GM18511 (cell line): ENCODE measurements around the gene FNDC7.
"Not testable (repeated sequence)": the region's sequence is repeated elsewhere in the genome, so short reads cannot be mapped to it uniquely, and the experiment has no call there.

Experiments used
- ATAC-seq: cut with Tn5 transposase; IDR thresholded peaks from one replicate; pipeline ENCODE4 v1.9.1; 2021; ENCODE audit warnings: mild to moderate bottlenecking, moderate library complexity; ENCODE audit not compliant: unreplicated experiment

FNDC7 gene

DNA sequence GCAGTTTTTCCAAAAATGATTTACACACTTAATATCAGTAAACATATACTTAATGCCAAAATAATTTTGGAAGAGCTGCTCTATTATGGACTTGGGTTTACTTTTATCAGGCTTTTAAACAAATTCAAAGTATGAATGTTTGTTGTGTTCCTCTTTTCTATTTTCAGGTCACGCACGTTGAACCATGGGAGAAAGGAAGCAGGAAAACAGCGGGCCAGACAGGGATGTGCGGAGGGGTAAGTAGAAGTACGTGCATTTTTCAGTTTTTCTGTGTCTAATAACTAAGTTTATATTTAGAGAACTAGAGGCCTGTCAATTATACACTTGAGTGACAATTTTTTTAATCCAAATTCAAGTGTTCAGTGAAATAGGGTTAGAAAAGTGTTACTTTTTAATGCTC is 17.2 kb upstream of the FNDC7 start:
- no peak for ATAC-seq

DNA sequence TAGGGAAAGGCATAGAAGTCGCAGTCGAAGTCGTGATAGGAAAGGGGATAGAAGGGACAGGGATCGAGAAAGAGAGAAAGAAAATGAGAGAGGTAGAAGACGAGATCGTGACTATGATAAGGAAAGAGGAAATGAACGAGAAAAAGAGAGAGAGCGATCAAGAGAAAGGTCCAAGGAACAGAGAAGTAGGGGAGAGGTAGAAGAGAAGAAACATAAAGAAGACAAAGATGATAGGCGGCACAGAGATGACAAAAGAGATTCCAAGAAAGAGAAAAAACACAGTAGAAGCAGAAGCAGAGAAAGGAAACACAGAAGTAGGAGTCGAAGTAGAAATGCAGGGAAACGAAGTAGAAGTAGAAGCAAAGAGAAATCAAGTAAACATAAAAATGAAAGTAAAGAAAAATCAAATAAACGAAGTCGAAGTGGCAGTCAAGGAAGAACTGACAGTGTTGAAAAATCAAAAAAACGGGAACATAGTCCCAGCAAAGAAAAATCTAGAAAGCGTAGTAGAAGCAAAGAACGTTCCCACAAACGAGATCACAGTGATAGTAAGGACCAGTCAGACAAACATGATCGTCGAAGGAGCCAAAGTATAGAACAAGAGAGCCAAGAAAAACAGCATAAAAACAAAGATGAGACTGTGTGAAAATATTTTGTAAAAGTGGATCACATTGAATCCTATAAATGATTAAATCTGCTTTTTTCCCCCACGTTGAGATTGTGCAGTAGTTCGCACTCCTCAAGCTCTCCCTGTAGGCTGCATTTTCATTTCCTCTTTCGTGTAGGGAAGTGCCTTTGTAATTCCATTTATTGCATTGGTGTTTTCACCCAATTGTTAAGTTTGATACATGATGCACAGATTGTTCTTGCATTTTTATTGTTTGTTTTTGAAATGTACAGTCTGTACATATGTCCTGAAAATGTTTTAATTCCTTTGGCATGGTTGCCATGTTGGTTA is 13.1 kb upstream of the FNDC7 start:
- ATAC-seq, result no peak

DNA sequence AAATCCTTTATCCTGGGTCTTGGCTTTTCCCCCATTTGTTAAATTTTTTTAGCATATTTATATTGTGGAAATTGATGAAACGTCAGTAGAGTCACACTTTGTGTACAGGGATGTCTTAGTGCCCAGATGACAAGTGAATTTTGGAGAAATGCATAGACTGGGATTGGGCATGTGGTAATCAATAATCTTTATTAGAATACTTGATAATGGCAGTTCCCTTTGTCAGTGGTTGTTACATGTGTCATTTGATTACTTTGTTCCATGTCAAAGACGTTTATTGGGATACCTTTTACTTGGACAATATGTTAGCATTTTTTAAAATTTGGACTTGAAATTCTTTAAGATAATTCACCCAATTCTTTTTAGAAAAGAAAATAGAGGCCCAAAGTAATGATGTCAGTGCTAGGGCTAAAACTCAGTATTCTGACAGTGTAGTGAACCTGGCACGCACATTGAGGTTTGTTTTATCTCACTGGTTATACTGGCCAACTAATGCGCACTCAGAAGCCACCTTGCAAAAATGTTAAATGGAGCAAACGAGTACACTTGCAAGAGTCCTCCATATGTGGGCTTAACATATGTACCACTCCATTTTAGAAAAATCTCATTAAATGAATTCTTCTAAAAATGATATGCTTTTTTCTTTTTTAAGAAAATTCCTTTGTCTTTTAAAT is 11.4 kb upstream of the FNDC7 start:
- ATAC-seq, result no peak

DNA sequence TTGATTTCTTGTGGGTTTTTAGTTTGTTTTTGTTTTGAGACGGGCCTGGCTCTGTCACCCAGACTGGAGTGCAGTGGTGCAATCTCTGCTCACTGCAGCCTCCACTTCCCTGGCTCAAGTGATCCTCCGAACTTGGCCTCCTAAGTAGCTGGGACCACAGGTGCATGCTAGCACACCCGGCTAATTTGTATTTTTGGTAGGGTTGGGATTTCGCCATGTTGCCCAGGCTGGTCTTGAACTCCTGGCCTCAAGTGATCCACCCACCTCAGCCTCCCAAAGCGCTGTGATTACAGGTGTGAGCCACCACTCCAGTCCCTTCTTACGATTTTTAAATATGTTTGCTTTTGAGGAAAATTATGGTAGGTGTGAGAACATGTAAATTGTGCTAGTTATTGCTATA is 10.6 kb upstream of the FNDC7 start:
- ATAC-seq, result not testable (repeated sequence)

DNA sequence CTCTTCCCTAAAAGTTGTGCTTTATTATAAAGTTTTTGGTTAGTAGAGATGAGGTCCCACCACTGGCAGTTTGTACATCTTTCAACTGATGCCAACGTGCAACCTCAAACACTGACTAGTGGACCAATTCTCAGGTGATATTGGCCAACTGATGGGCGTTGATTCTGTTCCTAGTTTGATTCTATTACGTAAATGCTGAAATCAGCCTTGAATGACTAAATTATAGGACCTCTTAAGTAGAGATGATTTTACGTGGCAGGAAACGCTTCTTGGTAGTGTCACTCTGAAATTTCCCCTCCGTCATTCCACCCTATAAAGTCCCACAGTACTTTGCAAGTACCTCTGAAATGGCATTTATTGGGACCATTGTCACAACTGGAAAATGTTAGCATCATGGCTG is 8.8 kb upstream of the FNDC7 start:
- no peak for ATAC-seq

DNA sequence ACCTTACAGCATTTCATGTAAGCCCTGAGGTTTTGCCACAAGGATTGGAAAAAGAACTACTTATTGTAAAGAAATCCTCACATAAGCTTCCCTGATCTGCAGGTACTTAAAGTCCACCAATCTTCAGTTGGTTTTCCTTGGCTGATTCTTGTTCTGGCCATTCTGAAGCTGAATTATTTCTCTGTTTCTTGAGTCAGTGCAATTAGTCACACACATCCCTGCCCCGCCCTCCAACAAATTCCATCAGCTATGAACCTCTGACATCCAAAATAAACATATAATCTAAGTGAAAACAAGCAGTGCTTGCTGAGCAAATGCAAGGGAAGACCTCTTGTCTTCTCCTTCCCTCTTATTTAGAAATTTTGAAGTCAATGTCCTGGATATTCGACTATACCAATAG is 8.2 kb upstream of the FNDC7 start:
- ATAC-seq, result no peak

DNA sequence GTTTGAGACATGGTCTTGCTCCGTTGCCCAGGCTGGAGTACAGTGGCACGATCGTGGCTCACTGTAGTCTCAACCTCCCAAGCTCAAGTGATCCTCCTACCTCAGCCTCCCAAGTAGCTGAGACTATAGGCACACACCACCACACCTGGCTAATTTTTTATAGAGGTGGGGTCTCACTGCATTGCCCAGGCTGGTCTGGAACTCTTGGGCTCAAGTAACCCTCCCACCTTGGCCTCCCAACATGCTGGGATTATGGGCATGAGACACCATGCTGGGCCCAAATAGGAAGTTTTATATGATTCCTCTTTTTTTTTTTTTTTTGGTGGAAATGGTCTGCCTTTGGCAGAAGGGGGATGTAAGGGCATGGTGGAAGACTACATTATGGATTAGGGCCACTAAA is 6.1 kb upstream of the FNDC7 start:
- ATAC-seq, result no peak

DNA sequence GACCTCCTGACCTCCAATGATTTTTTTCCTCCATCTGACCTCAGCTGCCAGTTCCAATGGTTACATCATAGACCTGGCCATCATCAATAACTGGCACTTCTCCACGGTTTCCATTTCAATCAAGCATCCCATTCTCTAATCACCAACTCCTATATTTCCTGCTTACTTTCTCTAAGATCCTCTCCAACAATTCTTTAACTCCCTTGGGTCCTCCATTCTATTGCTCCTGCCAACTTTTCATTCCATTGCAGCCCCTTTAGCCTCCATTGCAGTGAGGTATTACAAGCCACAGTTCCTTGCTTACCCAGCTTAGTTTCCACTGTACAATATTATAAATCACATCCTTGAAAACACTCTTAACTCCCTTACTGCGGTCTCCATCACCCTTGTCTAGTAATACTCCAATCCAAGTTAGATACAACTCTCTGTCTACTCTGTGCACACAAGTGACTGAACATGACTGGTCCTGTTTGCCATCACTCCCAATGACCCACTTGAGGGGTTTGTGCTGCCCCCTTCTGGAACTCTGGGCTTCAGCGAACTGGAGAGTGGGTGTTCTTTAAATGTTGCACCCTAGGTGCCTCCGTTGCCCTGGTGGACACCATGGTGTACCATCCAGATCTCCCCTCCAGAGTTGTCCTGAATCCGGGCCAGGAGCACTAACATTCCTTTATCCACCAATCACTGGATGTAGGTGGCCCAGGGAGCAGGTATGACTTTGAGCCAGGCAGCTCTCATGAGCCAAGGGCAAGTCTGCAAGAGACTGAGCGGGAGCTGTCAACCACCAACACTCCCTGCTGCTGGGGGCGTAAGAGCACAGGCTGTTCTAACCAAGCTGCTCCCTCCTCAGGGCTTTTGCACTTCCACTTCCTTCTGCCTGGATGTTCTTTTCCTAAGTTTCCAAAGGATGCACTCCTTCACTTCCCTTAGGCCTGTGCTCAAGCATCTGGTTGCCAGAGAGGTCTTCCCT is 3.7 kb upstream of the FNDC7 start:
- no peak for ATAC-seq

DNA sequence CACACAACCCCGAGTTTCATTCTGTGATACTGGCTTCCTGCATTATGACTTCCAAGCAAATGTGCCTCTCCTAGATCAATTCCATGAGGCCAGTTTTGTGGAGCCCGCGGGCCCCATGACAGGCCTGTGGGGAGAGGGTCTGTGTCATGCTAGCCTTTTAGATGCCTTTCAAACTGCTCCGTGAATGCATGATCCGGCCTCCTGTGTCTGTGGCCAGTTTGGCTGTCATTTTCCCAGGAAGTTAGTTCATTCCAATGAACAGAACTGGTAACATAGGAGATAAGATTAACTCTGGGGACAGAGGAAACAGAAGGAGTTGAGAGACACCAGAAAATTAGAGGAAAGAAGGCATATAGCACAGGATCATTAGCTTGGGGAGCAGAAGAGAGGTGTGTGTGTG is 3.2 kb downstream of the FNDC7 start:
- ATAC-seq, result no peak

DNA sequence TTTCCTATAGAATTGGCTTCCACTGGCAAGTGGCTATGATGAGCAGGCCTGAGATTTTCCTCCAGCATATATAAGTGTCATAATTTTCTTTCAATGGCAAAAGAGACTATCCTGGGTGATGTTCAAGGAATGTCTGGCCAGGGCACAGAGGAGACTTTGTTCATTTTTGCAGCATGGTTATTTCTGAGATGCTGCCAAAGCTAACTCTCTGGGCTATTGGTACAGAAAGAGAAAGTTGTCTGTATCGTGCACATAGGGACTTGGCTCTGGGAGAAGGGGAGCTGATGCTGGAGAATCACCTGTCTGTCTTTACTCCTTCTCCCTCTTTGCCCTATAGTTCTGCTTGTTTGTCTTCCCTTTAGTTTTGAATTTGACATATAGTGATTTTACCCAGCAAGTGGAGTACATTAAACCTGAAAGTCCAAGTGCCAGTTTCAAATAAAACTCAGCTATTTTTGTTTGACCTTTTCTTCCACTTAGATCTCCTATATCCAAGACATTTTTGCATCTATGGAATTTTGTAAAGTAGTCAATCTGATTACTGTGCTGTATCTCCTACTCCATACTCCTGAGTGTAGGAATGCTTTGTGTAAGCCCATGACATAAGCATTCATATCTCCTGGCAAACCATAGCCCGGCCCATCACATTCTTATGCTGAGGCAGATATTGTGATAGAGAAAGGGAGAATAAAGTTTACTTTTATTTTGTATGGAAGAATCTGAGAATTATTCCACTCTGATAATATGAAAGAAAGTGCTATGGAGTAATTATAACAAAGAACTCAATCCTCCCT is 3.9 kb downstream of the FNDC7 start:
- no peak for ATAC-seq

DNA sequence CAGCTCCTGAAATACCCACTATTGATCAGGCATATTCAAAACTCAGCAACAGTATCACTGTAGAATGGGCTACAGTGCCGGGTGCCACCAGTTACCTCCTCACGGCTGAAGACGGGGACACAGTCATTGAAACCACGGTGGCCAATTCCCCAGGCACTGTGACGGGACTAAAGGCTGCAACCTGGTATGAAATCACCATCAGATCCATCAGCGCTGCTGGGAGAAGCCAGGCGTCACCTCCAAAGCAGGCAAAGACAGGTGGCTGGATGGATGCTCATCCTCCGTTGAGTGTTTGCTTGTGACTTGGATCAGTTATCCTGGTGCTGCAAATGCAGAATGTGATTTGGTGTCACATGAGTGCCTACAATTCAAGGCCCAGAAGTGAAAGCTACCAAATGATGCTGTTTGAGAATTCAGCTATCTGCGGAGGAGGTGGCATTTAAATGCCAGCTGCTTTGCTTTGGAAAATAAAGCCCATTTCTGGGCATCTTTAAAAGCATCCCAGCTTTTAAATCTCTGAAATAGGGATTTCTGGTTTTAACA is 5.1 kb downstream of the FNDC7 start:
- no peak for ATAC-seq

DNA sequence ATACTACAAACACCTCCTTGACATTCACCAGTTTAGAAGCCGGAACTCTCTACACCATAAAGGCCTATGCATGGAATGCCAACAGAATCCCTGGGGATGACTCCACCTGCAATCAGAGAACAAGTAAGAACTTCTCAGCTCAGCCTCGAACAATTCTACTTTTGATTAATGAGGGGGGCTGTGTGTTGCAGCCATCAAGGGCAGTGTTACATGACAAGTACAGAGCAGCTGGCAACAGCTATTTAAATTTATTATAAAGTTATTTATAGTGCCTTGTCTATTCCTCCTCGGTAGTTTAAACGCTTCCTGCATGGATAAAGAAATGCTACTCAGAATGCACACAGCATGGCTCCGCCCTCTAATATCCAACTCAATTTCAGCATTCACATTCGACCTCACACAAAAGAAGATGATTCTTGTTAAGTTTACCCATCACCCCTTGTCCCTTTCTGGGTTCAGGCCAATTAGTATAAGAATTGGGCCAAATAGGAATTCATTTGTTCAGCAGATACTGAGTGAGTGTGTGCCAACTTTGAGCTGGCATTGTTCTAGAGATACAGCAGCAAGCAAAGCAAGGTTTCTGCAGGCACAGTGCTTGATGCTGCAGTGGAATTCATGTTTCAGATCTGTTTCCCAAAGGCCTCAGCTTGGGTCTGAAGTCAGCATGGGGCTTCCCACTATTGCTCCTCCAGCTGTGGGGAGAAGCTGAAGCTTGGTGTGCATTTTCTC is 6.4 kb downstream of the FNDC7 start:
- no peak for ATAC-seq

DNA sequence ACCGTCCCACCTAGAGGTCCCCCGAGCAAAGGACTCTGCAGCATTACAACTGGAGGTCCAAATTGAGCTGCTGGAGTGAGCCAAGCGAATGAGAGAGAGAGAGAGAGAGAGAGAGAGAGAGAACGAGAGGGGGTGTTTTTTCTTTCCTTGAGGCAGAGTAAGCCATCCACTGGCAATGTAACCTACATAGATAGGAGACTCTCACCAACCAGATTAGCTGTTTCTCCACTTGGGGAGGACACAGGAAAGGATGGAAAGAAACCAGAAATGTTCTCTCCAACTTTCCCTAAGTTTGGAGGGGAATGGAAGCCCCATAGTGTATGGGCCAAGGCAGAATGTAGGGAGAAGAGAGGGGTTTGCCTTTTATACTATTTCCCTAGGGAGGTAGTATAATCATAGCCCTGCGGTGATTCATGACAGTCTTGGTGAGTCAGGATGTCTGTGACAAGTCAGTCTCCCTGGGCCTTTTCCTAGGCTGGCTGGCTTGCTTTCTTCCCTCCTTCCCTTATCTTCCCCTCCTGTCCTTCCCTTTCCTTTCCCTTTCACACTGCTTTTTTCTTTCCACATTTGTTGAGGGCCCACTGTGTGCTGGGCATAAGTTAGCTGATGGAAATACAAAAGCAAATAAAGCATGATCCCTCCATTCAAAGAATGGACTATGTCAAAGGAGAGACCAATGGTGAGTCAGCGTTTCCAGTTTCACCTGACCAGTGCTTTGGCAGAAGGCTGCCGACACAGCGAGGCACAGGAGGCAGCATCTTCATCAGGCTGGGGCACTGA is 7.1 kb downstream of the FNDC7 start:
- no peak for ATAC-seq

DNA sequence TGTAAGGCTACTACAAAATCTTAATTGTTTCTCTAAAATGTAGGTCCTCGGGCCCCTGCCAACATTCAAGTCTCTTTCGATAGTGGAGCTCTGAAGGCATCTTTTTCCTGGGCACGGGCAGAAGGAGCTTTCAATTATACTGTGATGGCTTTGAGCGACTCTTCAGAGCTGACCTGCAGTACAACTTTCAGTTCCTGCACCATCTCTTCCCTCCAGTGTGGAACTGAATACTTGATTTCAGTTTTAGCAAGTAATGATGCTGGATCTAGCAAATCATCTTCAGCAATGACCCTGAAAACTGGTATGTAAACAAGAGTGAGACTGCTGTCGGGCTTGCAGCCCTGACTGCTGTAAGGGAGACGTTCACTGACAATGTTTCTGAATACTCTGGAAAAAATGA is 9.6 kb downstream of the FNDC7 start:
- ATAC-seq, result no peak

DNA sequence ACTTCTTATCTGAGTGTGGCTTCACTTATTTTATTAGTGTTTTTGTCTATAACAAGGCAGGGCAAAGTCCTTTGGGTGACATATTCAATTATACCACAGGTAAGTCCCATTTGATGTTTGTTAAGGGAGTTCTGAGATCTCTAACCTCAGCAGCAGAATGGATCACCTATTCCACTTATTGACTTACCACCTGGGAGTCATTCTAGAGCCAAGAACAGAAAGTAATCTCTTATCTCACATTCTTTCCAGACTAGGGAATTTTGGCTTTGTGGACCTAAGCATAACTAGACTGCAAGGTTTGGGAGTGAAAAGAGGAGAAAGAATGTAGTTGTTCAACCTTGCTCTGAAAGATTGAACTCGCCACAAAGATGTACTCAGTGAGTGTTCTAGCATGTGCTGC is 13.2 kb downstream of the FNDC7 start:
- ATAC-seq, result no peak

DNA sequence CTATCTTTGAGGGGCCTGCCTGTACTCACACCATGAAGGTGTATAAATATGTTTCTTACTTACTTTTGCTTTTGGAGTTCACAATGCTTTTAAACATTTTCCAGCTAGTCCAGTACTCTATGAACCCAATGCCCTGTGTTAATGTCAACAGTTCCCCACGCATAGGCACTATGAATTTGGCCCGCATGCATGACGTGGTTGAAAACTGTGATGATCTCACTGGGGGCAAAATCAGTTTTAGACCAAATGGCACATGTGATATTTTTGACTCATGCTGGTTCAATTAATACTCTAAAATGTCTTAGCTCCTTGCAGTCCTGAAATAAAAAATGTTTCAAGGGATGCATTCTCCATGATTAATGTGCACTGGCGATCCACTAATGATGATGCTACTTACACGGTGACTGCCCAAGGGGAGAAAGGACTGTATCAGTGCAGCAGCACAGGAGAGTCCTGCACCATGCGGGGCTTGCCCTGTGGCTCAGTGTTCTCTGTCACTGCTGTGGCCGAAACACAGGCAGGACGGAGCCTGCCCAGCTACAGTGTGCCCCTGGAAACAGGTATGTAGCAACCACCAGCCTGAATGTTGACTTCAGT is 15.7 kb downstream of the FNDC7 start:
- no peak for ATAC-seq

DNA sequence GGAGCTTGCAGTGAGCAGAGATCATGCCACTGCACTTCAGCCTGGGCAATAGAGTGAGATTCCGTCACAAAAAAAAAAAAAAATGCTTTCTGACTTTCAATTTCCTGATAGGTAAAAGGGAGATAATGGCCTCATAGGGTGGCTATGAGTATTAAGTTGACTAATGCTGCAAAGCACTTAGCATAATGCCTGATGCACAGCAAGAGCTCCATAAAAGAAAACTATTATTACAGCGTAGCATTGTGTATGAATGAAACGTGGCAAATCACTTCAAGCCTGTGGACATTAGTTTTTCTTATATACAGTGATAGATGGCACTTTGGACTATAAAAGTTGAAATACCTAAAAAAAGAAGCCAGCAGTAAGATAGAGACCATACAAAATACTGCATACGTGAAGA is 16.8 kb downstream of the FNDC7 start:
- ATAC-seq, result no peak

DNA sequence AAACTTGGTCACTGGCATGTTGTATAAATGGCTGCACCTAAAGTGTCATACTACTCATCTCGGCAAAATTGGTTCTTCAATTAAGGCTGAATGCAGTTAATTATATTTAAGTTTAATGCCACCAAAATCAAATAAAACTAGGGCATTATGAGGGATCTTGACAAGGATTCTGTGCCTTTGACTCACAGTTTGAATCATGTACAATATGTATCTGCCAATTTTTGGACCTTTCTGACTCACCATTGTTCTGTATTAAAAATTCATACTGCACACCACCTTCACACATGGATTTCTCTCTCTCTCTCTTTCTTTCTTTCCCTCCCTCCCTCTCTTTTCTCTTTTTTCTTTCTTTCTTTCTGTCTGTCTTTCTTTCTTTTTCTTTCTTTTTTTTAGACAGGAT is 19.7 kb downstream of the FNDC7 start:
- ATAC-seq, result no peak
